HEK293T (cell line): Measurements from ENCODE around the gene RGS14.

ENCODE experiments used
- BHLHE40 ChIP-seq: fragments of 450-650 bp; IDR thresholded peaks from 2 replicates; pipeline ENCODE4 v1.6.1; 2016; ENCODE audit warnings: mild to moderate bottlenecking, moderate library complexity, borderline replicate concordance
- ELF4 ChIP-seq: fragments of 450-650 bp; IDR thresholded peaks from 2 replicates; pipeline ENCODE4 v1.6.1; 2017; ENCODE audit warnings: antibody characterized with exemption
- HDGF ChIP-seq: fragments of 450-650 bp; IDR thresholded peaks from 2 replicates; pipeline ENCODE4 v1.6.1; 2017; ENCODE audit warnings: antibody characterized with exemption, borderline replicate concordance
- TF ChIP-seq, protein P1 (sequence below): fragments of 450-650 bp; IDR thresholded peaks from 2 replicates; pipeline ENCODE4 v1.6.1; 2016

DNA sequence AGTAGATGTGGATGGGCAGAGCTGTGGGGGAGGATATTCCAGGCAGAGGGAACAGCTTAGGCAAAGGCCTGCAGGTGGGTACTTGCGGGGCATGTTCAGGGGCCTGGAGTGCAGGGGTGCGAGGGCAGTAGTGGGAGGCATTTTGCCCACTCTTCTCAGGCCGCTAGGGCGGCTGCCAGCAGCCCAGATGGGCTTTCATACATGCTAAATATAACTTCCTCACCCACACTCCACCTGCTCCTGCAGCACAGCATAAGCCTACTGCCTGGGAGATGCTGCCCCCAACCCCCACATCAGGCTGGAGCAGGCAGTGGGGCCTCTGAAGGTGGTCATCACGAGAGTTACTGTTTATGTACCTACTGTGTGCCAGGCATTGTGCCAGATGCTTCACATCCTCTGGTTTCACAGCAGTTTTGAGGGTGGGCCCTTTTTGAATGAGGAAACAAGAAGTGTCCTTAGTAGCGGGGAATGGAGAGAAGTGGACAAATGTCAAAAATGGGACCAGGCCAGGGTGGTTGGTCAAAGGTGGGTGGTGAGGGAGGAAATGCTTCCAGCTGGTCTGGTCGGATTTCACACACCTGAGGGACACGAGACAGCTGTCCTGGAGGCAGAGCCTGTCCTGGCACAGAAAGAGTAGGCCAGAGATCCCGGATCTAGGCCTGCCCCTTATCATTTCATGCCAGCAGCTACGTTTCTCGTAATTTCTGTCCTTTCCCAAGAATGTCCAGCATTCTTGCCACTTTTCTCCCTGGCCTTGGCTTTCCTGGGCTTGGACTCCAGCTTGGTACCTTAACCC lies 12.1 kb downstream of the RGS14 start:
- no peak for TF ChIP-seq ELF4
- TF ChIP-seq, protein P1, sequence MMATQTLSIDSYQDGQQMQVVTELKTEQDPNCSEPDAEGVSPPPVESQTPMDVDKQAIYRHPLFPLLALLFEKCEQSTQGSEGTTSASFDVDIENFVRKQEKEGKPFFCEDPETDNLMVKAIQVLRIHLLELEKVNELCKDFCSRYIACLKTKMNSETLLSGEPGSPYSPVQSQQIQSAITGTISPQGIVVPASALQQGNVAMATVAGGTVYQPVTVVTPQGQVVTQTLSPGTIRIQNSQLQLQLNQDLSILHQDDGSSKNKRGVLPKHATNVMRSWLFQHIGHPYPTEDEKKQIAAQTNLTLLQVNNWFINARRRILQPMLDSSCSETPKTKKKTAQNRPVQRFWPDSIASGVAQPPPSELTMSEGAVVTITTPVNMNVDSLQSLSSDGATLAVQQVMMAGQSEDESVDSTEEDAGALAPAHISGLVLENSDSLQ, result no peak
- no peak for TF ChIP-seq BHLHE40
- no peak for TF ChIP-seq HDGF
